ENCODE results near the gene VCPKMT.
A peak's percentile ranks its signal among the peaks of the same experiment; 100 is the strongest.

- peak; percentile 32 for TF ChIP-seq CTCF (IDR thresholded peaks at IDR 0.05)
- no peak for TF ChIP-seq EZH2phosphoT487 (IDR thresholded peaks at IDR 0.05)
These were observed 7.0 kb downstream of the VCPKMT start for GRCh38 chr14:50109342-50109741.

Data from neural progenitor cell (in vitro differentiated cells).